HG03558 (cell line): ENCODE measurements around the gene FRZB.

Experiments
- ATAC-seq: cut with Tn5 transposase; IDR thresholded peaks from one replicate; pipeline ENCODE4 v1.9.1; 2021; ENCODE audit warnings: moderate number of reproducible peaks; ENCODE audit not compliant: unreplicated experiment; ENCODE audit errors: extremely low read depth

FRZB gene

DNA sequence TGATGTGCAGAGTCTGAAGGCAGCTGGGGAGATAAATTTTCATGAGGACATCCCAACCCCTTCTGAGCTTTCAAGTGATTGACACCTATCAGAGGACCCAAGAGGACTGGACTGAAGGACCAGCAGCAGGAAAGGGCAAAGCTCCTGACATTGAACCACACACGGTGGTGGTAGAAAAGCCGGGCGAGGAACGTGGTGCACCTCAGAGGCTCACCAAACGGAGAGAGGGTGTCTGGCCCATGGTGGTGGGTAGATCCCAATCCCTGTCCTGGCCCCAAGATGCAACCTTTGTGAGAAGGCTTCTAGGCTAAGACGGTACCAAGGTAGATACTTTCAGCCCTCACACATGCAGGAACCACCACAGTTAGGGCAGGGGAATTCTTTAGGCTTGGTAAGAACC lies 52.1 kb downstream of the FRZB start:
- ATAC-seq, result no peak

DNA sequence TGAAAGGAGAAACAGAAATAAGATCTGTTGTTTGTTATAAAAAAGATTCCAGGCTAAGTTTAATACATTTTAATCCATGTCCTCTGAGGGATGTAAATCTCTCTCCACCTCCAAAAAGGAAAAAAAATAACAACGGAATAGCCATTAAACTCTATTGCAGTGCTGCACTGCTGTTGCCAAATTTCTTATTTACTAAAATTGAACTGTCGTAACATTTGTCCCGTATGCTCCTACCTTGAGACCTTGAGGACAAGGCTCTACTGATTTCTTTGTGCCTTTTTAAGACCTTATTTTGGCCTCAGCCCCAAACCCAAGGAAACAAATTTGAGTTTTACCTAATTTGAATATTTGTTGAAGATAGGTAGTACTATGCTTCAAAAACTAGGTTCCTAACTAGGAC lies 56.4 kb downstream of the FRZB start:
- no peak for ATAC-seq

DNA sequence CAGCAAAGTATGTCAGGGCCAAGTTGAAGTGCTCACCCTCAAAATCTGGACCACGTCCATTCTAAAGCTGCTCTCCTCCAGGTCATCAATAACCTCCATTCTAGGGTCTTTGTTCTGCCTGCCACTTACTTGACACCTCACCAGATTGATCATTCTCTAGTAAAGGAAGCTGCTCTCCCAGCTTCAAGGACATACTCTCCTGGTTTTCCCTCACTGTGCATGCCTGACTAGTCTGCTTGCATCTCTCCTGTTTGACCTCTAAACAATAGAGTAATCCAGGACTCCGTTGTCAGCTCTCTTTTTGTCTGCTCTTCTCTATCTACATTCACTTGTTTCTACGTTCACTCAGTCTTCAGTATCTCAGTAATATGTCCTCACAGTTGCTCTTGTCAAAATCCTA lies 59.1 kb downstream of the FRZB start:
- no peak for ATAC-seq

DNA sequence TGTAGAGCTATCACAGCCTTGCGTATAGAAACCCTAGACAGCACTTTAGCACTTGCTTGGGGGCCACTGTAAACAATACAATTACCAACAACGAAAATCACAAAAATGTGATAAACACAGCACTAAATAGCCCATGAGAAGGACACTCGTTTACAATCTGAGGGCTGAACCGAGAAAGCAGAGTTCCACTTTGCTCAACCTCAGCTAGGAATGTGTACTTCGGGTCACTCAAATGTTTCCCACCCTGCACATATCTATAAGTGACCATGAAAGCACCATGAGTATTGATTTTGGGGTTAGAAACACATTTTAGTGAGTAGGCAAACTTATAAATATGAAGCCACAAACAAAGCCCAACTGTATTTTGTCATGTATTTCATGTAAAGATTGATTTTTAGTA lies 62.3 kb downstream of the FRZB start:
- ATAC-seq, result no peak

DNA sequence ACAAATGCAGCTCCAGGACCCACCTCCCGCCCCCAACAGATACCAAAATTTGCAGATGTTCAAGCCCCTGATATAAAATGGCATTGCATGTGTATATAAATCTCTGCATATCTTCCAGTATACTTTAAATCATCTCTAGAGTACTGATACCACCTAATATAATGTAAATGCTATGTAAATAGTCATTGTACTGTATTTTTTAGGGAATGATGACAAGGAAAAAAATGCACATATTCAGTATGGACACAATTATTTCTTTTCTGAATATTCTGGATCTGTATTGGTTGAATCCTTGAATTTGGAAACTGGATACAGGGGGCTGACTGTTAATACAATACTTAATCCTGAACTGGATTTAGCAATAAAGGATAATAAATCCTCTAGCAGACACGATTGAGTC lies 67.7 kb downstream of the FRZB start:
- ATAC-seq, result no peak

DNA sequence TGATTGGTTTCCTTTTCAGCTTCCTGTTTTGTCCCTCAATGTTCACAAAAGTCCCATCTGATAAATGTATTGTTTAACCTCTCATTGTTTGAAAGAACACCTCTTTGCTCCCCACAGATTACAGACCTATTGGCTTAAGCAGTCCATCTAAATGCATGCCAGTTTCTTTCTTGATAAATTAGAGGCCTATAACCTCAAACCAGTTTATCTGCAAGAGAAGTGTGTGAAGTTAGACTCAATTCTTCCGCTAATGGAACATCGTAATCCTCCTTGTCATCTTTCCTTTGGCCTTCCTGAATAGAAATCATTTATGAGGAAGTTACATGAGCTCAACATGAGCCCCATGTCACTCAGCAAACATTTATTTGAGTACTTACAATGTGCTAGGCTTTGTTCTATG lies 74.0 kb downstream of the FRZB start:
- no peak for ATAC-seq

DNA sequence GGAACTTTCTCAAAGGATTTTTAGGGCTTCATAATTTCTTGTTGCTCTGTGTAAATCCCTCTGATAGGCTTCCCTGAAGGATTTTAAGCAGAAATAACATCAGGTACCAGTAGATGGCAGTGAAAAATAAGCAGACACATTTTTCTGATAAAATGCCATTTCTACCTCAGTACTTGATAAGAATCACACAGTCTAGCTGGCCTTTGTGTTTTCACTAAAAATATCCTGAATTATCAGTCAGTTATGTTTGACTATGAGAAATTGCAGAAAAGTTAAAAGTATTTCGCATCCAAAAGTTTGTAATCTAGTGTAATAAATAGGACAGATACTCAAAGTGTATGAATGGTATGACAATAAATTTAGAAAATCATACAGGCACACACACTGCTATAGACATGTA lies 81.7 kb downstream of the FRZB start:
- no peak for ATAC-seq

DNA sequence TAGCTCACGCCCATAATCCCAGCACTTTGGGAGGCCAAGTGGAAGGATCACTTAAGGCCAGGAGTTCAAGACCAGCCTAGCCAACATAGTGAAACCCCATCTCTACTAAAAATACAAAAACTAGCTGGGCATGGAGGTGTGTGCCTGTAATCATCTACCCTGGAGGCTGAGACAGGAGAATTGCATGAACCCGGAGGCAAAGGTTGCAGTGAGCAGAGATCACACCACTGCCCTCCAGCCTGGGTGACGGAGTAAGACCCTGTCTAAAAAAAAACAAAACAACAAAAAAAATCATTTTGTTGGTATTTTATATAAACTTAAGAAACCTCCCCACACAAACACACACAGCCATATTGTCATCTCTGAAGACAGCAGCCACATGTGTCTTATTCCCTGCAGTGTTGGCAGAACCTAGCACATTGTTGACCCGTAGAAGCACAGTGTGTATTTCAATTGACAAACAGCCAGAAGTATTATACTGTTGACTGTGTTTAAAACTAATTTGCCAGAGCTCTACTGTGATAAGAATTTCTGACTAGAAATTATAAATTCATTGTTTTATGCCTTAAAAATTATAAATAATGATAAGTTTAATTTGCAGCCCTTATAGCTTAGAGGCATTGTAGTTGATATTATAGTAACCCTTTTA lies 82.3 kb downstream of the FRZB start:
- ATAC-seq, result no peak
